ENCODE measurements around the gene RNF180. TPM values are rescaled to one million over a fixed set of nuclear protein-coding genes. Genes with fewer than 3 reads are reported as not detected.

RNF180 gene, protein sequence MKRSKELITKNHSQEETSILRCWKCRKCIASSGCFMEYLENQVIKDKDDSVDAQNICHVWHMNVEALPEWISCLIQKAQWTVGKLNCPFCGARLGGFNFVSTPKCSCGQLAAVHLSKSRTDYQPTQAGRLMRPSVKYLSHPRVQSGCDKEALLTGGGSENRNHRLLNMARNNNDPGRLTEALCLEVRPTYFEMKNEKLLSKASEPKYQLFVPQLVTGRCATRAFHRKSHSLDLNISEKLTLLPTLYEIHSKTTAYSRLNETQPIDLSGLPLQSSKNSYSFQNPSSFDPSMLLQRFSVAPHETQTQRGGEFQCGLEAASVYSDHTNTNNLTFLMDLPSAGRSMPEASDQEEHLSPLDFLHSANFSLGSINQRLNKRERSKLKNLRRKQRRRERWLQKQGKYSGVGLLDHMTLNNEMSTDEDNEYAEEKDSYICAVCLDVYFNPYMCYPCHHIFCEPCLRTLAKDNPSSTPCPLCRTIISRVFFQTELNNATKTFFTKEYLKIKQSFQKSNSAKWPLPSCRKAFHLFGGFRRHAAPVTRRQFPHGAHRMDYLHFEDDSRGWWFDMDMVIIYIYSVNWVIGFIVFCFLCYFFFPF
- not detected for polyA plus RNA-seq (2012; ENCODE audit: insufficient read depth, insufficient read length)

GRCh38 chr5:64165500-64166200 lies at the start of gene RNF180:
Gene RNF180, plus strand, starts transcription at chr5:64165843. Its CDS starts 34,965 bp downstream, at chr5:64200808.
- no peak for DNase-seq (ENCODE audit: low read depth, low spot score)
- H3K4me3 ChIP-seq (ENCODE audit: low read length), result no peak within 1 kb of the TSS

GRCh38 chr5:64125521-64125920 lies 40.1 kb upstream of the RNF180 start:
- DNase-seq (ENCODE audit: low read depth, low spot score), result no peak
- H3K4me3 ChIP-seq (ENCODE audit: low read length), result no peak overlapping the region

- no peak overlapping the region for H3K4me3 ChIP-seq (ENCODE audit: low read length)
- DNase-seq (ENCODE audit: low read depth, low spot score), result no peak
Observed at GRCh38 chr5:64126202-64126741, 39.4 kb upstream of the RNF180 start.

- no peak overlapping the region for H3K4me3 ChIP-seq (ENCODE audit: low read length)
- no peak for DNase-seq (ENCODE audit: low read depth, low spot score)
Observed at GRCh38 chr5:64140018-64140417, 25.6 kb upstream of the RNF180 start.

DNA sequence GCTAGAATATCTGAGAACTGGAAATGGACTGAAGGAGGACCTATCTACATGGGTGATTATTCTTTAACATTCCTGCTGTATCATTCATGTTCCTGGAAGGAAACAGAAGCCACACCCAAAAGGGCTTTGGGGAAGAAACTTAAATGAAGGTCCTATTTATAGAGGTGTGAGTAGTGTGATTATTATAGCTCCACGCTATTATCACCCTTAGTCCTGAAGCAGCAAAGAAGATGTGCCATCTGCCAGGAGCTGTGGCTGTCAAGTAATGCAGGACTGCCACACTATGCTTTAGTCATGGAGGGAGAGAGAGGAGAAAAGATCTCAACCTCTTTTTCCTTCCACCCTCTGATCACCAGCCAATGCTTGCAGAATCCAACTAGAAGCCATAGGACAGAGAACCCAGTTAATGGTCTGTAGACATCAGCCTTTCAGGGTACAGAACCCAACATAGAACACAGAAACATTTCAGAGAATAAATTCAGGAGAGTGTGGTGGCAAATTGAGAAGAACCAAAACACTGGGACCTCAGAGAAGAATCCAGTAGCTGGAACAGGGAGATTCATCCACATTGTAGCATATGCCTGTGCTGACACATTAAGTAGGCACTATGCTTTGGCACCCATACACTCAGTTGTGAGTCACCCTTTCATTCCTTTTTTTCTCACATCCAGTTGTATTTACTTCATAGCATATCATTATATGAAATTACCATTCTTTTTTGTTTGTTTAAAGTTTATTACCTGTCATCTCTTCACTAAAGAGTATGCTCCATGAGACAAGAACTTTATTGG lies 21.0 kb upstream of the RNF180 start:
- H3K4me3 ChIP-seq (ENCODE audit: low read length), result no peak overlapping the region
- DNase-seq (ENCODE audit: low read depth, low spot score), result no peak

- no peak for DNase-seq (ENCODE audit: low read depth, low spot score)
- no peak overlapping the region for H3K4me3 ChIP-seq (ENCODE audit: low read length)
Observed at GRCh38 chr5:64145216-64145895, 20.3 kb upstream of the RNF180 start.

DNA sequence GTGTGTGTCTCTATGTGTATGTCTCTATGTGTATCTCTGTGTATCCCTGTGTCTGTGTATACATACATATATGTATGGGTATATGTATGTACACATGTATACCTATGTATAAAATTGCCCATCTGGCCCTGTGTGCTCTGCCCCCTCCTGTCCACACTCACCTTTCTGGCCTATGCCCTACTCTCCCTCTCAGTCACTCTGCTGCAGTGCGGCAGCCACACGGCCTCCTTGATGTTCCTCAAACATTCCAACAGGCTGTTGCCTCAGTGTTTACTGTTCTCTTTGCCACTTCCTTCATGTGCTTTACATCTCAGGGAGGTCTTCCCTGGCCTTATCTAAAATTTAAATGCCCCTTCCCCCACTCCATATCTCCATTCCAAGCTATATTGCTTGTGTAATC lies 18.3 kb upstream of the RNF180 start:
- H3K4me3 ChIP-seq (ENCODE audit: low read length), result no peak overlapping the region

DNA sequence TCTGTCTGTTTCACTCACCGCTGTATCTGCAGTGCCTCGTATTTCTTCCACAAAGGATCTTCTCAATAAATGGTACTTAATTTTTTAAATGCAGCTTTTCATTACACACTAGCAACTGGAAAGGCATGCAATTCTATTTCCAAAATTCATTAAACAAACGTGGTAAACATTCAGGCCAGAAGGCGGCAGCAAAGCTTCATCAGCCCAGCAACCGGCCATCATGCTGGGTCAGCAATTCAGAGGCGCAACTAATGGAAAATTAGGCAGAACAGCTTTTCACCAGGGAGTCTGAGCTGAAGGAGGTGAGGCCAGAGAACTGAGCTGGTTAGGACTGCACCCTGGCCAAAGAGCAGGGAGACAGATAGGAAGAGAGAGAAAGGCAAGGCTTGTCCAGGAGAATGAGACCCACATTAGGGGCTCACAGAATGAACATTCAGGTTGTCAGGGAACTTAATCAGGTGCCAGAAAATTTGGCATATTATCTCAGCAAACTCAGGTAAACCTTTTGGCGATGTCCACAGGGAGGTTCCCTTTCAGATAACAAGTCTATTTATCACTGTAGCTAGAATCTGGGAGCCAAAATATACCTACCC lies 17.7 kb upstream of the RNF180 start:
- DNase-seq (ENCODE audit: low read depth, low spot score), result peak; percentile 3
- no peak overlapping the region for H3K4me3 ChIP-seq (ENCODE audit: low read length)

More for the DNA sequence above, 18.3 kb upstream of the RNF180 start:
- DNase-seq (ENCODE audit: low read depth, low spot score), result no peak

GRCh38 chr5:64149268-64149667 lies 16.4 kb upstream of the RNF180 start:
- H3K4me3 ChIP-seq (ENCODE audit: low read length), result no peak overlapping the region
- DNase-seq (ENCODE audit: low read depth, low spot score), result no peak

DNA sequence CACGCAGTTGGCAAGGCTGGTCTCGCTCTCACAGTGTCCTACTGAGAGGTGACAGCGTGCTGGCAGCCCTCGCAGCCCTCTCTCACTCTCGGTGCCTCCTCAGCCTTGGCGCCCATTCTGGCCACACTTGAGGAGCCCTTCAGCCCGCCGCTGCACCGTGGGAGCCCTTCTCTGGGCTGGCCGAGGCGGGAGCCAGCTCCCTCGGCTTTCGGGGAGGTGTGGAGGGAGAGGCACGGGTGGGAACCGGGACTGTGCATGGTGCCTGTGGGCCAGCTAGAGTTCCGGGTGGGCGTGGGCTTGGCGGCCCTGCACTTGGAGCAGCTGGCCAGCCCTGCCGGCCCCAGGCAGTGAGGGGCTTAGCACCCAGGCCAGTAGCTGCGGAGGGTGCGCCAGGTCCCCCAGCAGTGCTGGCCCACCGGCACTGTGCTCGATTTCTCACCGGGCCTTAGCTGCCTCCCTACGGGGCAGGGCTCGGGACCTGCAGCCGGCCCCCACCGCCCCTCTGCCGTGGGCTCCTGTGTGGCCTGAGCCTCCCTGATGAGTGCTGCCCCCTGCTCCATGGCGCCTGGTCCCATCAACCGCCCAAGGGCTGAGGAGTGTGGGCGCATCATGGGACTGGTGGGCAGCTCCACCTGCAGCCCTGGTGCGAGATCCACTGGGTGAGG lies 15.7 kb upstream of the RNF180 start:
- H3K4me3 ChIP-seq (ENCODE audit: low read length), result no peak overlapping the region
- no peak for DNase-seq (ENCODE audit: low read depth, low spot score)

DNA sequence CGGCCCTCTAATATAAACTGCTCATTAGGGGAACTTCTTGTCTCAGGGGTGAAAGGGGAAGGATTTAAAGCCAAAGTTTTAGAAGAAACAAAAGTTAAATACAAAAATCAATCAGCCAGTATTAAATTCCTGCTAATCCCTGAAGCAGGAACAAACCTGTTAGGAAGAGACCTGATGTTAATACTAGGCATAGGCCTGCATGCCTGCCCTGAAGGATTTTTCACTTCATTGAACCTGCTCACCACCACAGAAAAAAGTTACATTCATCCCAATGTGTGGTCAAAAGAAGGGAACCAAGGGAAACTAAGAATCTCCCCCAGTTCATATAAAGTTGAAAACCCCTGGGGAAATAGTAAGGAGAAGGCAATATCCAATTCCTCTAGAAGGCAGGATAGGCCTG lies 9.4 kb upstream of the RNF180 start:
- DNase-seq (ENCODE audit: low read depth, low spot score), result no peak
- H3K4me3 ChIP-seq (ENCODE audit: low read length), result no peak overlapping the region

- no peak overlapping the region for H3K4me3 ChIP-seq (ENCODE audit: low read length)
- DNase-seq (ENCODE audit: low read depth, low spot score), result no peak
Observed at GRCh38 chr5:64158827-64159226, 6.8 kb upstream of the RNF180 start.

GRCh38 chr5:64160201-64160600 lies 5.4 kb upstream of the RNF180 start:
- H3K4me3 ChIP-seq (ENCODE audit: low read length), result no peak overlapping the region
- no peak for DNase-seq (ENCODE audit: low read depth, low spot score)

DNA sequence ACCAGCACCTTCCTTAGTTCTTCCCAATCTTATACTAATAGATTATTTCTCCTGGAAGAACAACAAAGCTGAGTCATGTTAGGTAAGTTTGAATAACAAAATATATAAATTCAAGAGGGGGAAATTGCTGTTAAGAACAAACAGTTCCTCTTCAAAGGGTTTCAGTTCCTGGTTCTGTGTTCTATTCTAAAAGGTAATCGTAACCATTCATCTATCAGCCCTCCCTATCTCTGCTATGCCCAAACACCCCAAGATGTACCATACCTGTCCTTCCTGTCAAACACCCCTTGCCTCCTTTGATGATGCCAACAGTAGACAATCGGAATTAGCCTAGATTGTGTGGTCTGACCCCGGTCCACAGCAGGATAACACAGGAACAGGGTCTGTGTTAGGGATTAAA lies 4.2 kb upstream of the RNF180 start:
- H3K4me3 ChIP-seq (ENCODE audit: low read length), result no peak overlapping the region
- no peak for DNase-seq (ENCODE audit: low read depth, low spot score)

DNA sequence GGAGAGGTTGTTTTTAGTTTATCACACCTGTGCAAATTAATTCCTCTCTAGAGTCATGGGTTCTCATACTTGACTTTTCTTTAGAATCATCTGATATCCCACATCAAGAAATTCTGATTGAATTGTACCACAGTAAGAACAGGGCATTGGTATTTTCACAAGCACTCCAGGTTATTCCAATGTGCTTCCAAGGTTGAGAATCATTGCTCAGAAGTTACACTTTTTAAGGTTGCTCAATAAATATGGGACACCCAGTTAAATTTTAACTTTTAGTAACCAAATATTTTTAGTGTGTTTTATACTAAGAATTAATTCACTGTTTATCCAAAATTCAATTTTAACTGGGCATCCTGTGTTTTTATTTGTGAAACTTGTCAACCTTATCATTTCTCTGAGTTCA lies 2.5 kb upstream of the RNF180 start:
- DNase-seq (ENCODE audit: low read depth, low spot score), result no peak
- H3K4me3 ChIP-seq (ENCODE audit: low read length), result no peak overlapping the region

GRCh38 chr5:64163746-64164145 lies 1.9 kb upstream of the RNF180 start:
- no peak overlapping the region for H3K4me3 ChIP-seq (ENCODE audit: low read length)
- no peak for DNase-seq (ENCODE audit: low read depth, low spot score)

DNA sequence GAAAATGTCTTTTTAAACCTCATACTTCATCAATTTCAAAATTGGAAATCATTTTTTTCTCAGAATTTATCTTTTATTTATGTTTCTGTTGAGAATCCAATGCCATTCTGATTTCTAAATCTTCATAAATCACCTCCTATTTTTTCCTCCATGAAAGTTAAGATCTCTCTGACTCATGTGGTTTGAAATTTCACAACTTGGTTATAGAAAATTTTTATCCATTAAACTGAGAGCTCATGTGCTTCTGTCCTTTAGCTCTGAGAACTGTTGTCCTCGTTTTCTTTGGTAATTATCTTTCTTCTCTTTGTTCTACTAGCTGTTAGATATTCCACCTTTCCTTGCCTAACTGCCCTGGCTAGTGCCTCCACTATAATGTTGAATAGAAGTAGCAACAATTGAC lies 1.5 kb upstream of the RNF180 start:
- no peak for DNase-seq (ENCODE audit: low read depth, low spot score)

GRCh38 chr5:64165160-64165499 lies 513 bp upstream of the RNF180 start:
- H3K4me3 ChIP-seq (ENCODE audit: low read length), result no peak overlapping the region
- no peak for DNase-seq (ENCODE audit: low read depth, low spot score)

More for the DNA sequence above, 1.5 kb upstream of the RNF180 start:
- no peak overlapping the region for H3K4me3 ChIP-seq (ENCODE audit: low read length)
